GM19239 (cell line): Measurements from ENCODE around the gene SLC19A1.

Source experiments
- DNase-seq: peaks from one replicate; pipeline ENCODE4 v3.0.0; 2011; ENCODE audit warnings: low spot score; ENCODE audit not compliant: insufficient read length
- FAIRE-seq: peaks from 2 replicates; lab custom pipeline; 2011; peaks lifted over from hg19 to GRCh38; lab: Jason Lieb, UNC

SLC19A1 gene

DNA sequence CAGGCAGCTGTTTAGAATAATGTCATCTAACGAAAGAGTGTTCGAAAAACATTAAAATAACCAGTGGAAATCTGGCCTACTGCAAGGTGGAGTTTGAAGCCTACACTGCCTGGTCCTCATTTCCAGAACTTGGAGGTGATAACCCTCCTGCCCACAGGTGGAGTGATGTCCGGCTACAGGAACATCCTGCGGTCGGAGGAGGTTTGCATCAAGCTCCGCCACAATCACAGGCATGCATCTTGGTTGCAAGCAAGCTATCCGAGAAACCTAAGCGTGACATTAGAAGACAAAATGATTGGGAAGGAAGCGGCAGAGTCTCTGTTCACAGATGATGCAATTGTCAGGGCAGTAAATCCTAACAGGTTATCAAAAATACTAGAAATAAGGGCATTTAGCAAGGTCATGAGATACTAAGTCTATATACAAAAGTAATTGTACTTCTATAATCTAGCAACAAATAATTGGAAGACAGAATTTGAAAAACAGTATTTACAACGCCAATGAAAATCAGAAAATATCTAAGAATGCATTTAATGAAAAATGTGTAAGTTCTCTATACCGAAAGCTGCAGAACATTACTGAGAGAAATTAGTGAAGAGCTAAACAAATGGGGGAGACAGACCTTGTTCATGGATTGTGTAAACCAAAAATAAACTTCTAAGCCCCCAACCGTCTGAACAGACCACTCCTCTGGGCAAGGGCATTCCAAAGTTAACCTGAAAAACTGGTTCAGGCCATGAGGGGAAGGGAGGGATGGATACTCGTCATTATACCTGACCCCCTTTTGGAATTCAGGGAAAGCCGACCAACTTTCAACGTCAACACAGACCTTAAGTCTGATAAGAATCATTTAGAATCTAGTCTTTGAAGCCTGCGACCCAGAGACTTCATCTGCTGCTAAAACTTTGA, 4.7 kb upstream of the SLC19A1 start:
- DNase-seq, result no peak
- no peak for FAIRE-seq

DNA sequence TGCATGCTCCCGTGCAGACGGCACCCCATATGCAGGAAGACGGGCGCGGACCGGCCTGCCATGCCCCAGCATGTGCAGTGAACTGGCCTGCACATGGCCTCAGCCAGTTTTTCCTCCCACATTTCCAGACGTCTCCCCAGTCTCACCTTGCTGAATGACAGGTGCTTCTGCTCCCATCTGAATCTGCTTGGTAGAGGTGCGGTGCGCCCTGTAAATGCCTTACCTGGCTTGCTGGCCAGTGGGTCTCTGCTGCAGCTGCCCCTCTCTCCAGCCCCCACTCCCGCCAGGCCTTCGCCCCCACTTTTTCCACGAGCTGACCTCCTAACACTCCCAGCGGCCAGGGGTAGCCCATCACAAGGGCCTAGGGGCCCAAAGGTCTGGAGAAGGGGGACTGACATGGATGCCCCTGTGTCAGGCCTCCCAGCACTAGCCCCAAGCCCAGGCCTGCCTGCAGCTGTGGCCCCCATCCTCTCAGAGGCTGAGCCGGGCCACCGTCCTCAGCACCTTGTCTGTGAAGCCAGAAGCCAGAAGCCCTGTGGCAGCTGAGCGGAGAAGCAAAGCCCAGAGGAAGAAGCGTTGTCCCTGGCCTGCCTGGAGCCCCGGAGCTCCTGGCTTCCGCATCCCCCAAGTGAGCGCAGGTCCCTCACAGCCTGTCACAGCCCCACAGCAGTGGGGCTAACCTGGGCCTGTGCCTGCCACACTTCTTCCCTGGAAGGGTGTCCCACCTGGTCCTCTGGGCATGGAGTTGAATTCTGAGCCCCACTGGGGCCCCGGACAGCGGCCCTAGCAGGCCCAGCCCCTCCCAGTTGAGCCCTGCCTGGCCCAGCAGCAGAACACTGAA, 3.7 kb upstream of the SLC19A1 start:
- DNase-seq (no peak), FAIRE-seq (no peak)

DNA sequence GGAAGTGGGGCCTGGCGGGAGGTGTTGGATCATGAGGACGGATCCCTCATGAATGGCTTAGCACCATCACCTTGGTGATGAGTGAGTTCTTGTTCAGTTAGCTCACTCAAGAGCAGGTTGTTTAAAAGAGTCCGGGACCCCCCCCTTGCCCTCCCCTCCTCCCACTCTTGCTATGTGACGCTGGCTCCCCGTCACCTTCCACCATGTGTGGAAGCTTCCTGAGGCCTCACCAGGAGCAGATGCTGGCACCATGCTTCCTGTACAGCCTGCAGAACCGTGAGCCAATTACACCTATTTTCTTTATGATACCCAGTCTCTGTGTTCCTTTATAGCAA, 3.0 kb upstream of the SLC19A1 start:
- DNase-seq (no peak), FAIRE-seq (no peak)

- FAIRE-seq (no peak), DNase-seq (no peak)
These were observed 2.4 kb upstream of the SLC19A1 start for GRCh38 chr21:45544449-45545235.

DNA sequence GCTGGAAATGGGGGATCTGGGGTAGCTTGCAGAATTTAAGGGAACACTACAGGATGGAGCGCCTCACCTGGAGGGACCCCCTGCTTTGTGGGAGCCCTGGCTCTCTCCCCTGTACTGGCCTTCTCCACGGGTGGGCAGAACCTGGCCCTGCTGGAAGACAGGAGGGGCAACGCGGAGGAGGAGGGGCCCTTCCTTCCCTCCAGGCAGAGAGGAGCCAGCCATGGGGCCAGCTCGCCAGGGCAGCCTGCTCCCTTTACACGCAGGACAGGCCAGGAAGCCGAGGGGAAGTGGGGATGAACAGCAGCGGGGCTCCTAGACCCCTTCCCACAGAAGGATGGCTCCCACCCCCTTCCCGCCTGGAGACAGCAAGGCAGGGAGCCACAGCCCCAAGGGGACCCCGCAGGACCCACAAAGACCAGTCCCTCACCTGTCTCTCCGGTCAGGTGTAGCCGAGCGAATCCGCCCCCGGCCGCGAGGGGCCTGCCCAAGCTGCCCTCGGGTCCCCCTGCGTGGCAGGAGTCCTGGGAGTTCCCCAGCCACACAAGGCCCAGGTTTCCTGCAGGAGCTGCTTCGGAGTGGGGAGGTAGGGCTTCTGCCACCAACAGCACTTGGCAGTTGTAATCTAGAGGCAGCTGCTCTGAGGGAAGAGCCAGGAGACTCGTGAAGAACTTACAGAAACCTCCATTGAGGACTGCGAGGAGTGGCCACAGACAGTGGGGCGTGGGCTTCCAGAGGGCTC, 1.6 kb upstream of the SLC19A1 start:
- DNase-seq (no peak), FAIRE-seq (no peak)

DNA sequence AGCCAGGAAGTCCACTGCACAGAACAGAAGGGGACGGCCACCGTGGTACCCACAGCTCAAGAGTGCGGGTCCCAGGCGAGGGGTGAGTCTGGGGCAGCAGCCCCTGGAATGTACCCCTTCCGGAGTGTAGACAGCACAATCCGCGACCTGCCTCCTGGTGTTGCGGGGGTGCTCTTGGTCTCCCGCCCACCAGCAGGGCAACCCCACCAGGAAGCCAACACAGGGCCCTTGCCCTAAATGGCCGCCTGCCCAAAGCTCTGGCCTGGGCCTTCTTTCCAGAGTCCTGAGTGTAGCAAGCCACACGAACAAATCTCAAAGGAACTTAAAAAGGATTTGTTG, 1.1 kb upstream of the SLC19A1 start:
- FAIRE-seq (no peak), DNase-seq (no peak)

GRCh38 chr21:45542667-45543370, 579 bp upstream of the SLC19A1 start:
- no peak for DNase-seq
- FAIRE-seq, result no peak

GRCh38 chr21:45541221-45542039, 810 bp downstream of the SLC19A1 start:
- FAIRE-seq (peak; percentile 65), DNase-seq (peak; percentile 99)

DNA sequence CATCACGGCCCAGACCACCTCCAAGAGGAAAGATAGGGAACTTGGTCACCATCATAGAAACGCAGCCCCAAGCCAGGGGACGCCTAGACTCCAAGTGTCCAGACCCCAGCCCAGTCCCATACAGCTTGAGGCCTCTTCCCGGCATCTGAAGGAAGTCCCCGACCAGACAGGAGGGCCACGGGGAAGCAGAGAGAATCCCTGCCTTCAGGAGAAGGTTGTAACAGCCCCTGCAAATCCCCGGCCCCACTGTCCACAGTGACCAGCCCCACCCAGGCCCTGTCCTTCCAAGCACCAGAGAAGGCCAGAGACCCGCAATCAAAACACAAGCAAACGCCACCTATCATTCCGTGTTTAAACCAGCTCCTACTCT, 1.7 kb downstream of the SLC19A1 start:
- FAIRE-seq, result no peak
- no peak for DNase-seq

GRCh38 chr21:45539796-45540600, 2.2 kb downstream of the SLC19A1 start:
- no peak for FAIRE-seq

GRCh38 chr21:45539046-45539795, 3.0 kb downstream of the SLC19A1 start:
- no peak for FAIRE-seq
- DNase-seq, result no peak

More at GRCh38 chr21:45539796-45540600, 2.2 kb downstream of the SLC19A1 start:
- DNase-seq, result no peak

GRCh38 chr21:45538381-45539045, 3.7 kb downstream of the SLC19A1 start:
- DNase-seq, result no peak
- FAIRE-seq, result no peak

- DNase-seq (no peak), FAIRE-seq (no peak)
These were observed 4.4 kb downstream of the SLC19A1 start for GRCh38 chr21:45537746-45538291.

GRCh38 chr21:45537111-45537745, 5.0 kb downstream of the SLC19A1 start:
- FAIRE-seq (no peak), DNase-seq (no peak)

GRCh38 chr21:45536301-45537081, 5.7 kb downstream of the SLC19A1 start:
- no peak for FAIRE-seq
- DNase-seq, result no peak
